K562 (cell line): ENCODE results near the gene CYP2R1. TPM values are rescaled to one million over a fixed set of nuclear protein-coding genes. Genes with fewer than 3 reads are reported as not detected.
A peak's percentile ranks its signal among the peaks of the same experiment; 100 is the strongest.

Source experiments
- ADNP ChIP-seq: fragments of 200-800 bp; sonication (Bioruptor generic); IDR thresholded peaks from 2 replicates; pipeline ENCODE4 v1.6.1; 2016; ENCODE audit warnings: missing genetic modification characterization, missing compliant biosample characterization
- ATF4 ChIP-seq: fragments of 450-650 bp; formaldehyde crosslinking; IDR thresholded peaks from 2 replicates; pipeline ENCODE4 v1.4.0; 2022; ENCODE audit warnings: mild to moderate bottlenecking, moderate library complexity
- CBX1 ChIP-seq: sonication (generic); IDR thresholded peaks from 2 replicates; pipeline ENCODE4 v1.6.1; 2016; ENCODE audit warnings: antibody characterized with exemption, low read depth, mild to moderate bottlenecking
- FOXP4 ChIP-seq: sonication (generic); formaldehyde crosslinking; IDR thresholded peaks from 2 replicates; pipeline ENCODE4 v1.8.0; 2022; ENCODE audit warnings: mild to moderate bottlenecking, missing genetic modification reagents, borderline replicate concordance
- HDGF ChIP-seq: fragments of 450-650 bp; IDR thresholded peaks from 2 replicates; pipeline ENCODE4 v1.6.1; 2016
- ID3 ChIP-seq, 2 experiments: fragments of 250-450 bp in 1 of 2; fragments of 450-650 bp in 1 of 2; sonication (Bioruptor Pico) in 1 of 2; IDR thresholded peaks; 2 replicates each; pipeline versions ENCODE4 v1.6.1 to v1.8.0; 2016 to 2021; ENCODE audit warnings: mild to moderate bottlenecking in 2 of 2, moderate library complexity in 2 of 2, missing compliant biosample characterization in 1 of 2, missing genetic modification characterization in 1 of 2
- PHF20 ChIP-seq: fragments of 450-650 bp; IDR thresholded peaks from 2 replicates; pipeline ENCODE4 v1.6.1; 2018; ENCODE audit not compliant: partially characterized antibody
- SLC30A9 ChIP-seq: fragments of 250-450 bp; sonication (Bioruptor Pico); IDR thresholded peaks from 2 replicates; pipeline ENCODE4 v1.8.0; 2022; ENCODE audit warnings: mild to moderate bottlenecking, moderate library complexity
- SMAD4 ChIP-seq: fragments of 250-450 bp; sonication (Bioruptor Pico); conservative IDR thresholded peaks from 2 replicates; pipeline ENCODE4 v1.8.0; 2021; ENCODE audit warnings: inconsistent platforms, mild to moderate bottlenecking, moderate library complexity
- SNRNP70 ChIP-seq: fragments of 200-400 bp; formaldehyde crosslinking; optimal IDR thresholded peaks from 2 replicates; pipeline ENCODE3; 2017; ENCODE audit warnings: low read depth, low read length
- TRIM24 ChIP-seq, 2 experiments: fragments of 450-650 bp; IDR thresholded peaks; 2 replicates each; pipeline ENCODE4 v1.6.1; 2016
- ZNF583 ChIP-seq: fragments of 250-450 bp; sonication (Bioruptor Pico); IDR thresholded peaks from 2 replicates; pipeline ENCODE4 v1.4.0; 2020
- ZNF707 ChIP-seq: fragments of 250-450 bp; sonication (Bioruptor Pico); conservative IDR thresholded peaks from 2 replicates; pipeline ENCODE4 v1.8.0; 2022; ENCODE audit warnings: inconsistent platforms, mild to moderate bottlenecking, moderate library complexity
- ZSCAN32 ChIP-seq: fragments of 450-650 bp; formaldehyde crosslinking; IDR thresholded peaks from 2 replicates; pipeline ENCODE4 v1.4.0; 2020; ENCODE audit warnings: mild to moderate bottlenecking, moderate library complexity
- polyA plus RNA-seq, 8 experiments: library from polyadenylated mRNA; depleted of rRNA in 4 of 8; stranded (reverse) in 5 of 8; unstranded in 3 of 8; fragments of >200 nt; fragmentation: Nextera tagmentation in 2 of 8; fragmentation: Illumina TruSeq in 1 of 8; extraction: Ambion mirVana in 2 of 8; extraction: Trizol in 1 of 8; gene quantifications; 2 replicates each; pipeline versions ENCODE4 v1.2.1 to v1.2.3, GENCODE V29; 2011 to 2014; ENCODE audit warnings: inconsistent platforms in 1 of 8, missing spikeins in 1 of 8
- total RNA-seq, 7 experiments: library from RNA; depleted of rRNA in 6 of 7; stranded (reverse); fragments of >200 nt in 6 of 7; fragmentation: Illumina TruSeq in 2 of 7; extraction: Trizol in 2 of 7; gene quantifications; 2 replicates each; pipeline versions ENCODE4 v1.2.1 to v1.2.3, GENCODE V29; 2011 to 2021; ENCODE audit warnings: low replicate concordance in 1 of 7
- TF ChIP-seq, protein P1 (sequence below): IDR thresholded peaks from 3 replicates; pipeline ENCODE4 v1.6.1; 2011; ENCODE audit warnings: borderline replicate concordance, mild to moderate bottlenecking; ENCODE audit not compliant: insufficient read length, insufficient read depth
- TF ChIP-seq, protein P2 (sequence below): fragments of 200-400 bp; formaldehyde crosslinking; IDR thresholded peaks from 2 replicates; pipeline ENCODE4 v1.6.1; 2017; ENCODE audit warnings: mild to moderate bottlenecking, low read depth, low read length, moderate library complexity
- TF ChIP-seq, protein P3 (sequence below): fragments of 250-450 bp; sonication (Bioruptor Pico); IDR thresholded peaks from 2 replicates; pipeline ENCODE4 v1.5.0; 2021

The CYP2R1 gene
- total and polyA plus RNA-seq, 9 of the 15 experiments (the other 6 are each of a cell fraction or from before 2014, with no cell fraction given), result 19.4 to 40.5 (median 29.4) TPM

DNA sequence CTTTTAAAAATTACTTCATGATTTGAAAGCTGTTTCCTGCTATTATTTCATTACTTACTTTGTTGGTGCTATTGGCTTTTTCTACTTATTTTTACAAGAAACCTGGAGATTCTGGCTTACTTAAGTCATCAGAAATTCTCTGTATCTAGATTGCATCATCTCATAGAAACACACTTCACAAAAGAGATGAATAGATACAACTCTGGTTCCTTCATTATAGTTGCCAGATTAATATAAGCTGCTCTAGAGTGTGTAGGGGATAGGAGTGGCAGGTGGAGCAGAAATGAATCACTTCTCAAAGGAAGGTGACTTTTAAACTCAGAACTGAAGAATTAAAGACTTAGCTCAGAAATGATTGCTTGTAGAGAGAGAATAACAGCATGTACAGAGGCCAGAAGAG, 20.0 kb downstream of the CYP2R1 start (continued):
- TF ChIP-seq ID3 (CRISPR knock-in tag; IDR thresholded peaks at IDR 0.05) (no peak), ID3 (tag; IDR thresholded peaks at IDR 0.05) (no peak), ATF4 (CRISPR knock-in tag) (peak; percentile 62; the same call in 1 of the 2 replicates), SMAD4 (CRISPR knock-in tag) (0 out of 2 replicates have a peak, but pooled peaks have one; percentile 30), ZSCAN32 (CRISPR knock-in tag) (peak; percentile 46; the same call in 1 of the 2 replicates), SNRNP70 (no peak), HDGF (no peak), CBX1 (no peak), SLC30A9 (no peak), ZNF707 (no peak), ZNF583 (no peak), PHF20 (no peak), TRIM24 (IDR thresholded peaks at IDR 0.05) (0 out of 4 replicates have a peak, but pooled peaks of 1 of the 2 experiments have one; percentile 30), ADNP (tag) (no peak), FOXP4 (no peak)
- TF ChIP-seq, protein P1, sequence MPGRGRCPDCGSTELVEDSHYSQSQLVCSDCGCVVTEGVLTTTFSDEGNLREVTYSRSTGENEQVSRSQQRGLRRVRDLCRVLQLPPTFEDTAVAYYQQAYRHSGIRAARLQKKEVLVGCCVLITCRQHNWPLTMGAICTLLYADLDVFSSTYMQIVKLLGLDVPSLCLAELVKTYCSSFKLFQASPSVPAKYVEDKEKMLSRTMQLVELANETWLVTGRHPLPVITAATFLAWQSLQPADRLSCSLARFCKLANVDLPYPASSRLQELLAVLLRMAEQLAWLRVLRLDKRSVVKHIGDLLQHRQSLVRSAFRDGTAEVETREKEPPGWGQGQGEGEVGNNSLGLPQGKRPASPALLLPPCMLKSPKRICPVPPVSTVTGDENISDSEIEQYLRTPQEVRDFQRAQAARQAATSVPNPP, result no peak
- TF ChIP-seq, protein P2, sequence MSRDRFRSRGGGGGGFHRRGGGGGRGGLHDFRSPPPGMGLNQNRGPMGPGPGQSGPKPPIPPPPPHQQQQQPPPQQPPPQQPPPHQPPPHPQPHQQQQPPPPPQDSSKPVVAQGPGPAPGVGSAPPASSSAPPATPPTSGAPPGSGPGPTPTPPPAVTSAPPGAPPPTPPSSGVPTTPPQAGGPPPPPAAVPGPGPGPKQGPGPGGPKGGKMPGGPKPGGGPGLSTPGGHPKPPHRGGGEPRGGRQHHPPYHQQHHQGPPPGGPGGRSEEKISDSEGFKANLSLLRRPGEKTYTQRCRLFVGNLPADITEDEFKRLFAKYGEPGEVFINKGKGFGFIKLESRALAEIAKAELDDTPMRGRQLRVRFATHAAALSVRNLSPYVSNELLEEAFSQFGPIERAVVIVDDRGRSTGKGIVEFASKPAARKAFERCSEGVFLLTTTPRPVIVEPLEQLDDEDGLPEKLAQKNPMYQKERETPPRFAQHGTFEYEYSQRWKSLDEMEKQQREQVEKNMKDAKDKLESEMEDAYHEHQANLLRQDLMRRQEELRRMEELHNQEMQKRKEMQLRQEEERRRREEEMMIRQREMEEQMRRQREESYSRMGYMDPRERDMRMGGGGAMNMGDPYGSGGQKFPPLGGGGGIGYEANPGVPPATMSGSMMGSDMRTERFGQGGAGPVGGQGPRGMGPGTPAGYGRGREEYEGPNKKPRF, result no peak
- TF ChIP-seq, protein P3, sequence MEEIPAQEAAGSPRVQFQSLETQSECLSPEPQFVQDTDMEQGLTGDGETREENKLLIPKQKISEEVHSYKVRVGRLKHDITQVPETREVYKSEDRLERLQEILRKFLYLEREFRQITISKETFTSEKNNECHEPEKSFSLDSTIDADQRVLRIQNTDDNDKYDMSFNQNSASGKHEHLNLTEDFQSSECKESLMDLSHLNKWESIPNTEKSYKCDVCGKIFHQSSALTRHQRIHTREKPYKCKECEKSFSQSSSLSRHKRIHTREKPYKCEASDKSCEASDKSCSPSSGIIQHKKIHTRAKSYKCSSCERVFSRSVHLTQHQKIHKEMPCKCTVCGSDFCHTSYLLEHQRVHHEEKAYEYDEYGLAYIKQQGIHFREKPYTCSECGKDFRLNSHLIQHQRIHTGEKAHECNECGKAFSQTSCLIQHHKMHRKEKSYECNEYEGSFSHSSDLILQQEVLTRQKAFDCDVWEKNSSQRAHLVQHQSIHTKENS, result no peak
